Upper lobe of left lung (tissue), 4 donors: ENCODE measurements around the gene RER1.

Experiments
- CTCF ChIP-seq, 6 experiments: fragments of 450-650 bp in 4 of 6; fragments of 200-600 bp in 2 of 6; sonication (generic) in 2 of 6; IDR thresholded peaks; one replicate each; pipeline ENCODE4 v1.5.1; 2016 to 2019; ENCODE audit warnings: antibody characterized with exemption in 6 of 6
- EP300 ChIP-seq, 4 donors: sonication (generic); formaldehyde crosslinking; IDR thresholded peaks; one replicate each; pipeline ENCODE4 v1.5.1; 2017; ENCODE audit warnings: antibody characterized with exemption in 4 of 4, control low read depth in 2 of 4

GRCh38 chr1:2427051-2427450 lies 35.4 kb downstream of the RER1 start:
- TF ChIP-seq CTCF (IDR thresholded peaks at IDR 0.05) (no peak), EP300 (IDR thresholded peaks at IDR 0.05) (no peak)
